Caco-2 (cell line): ENCODE measurements around the gene RPL6. TPM values are rescaled to one million over a fixed set of nuclear protein-coding genes. Genes with fewer than 3 reads are reported as not detected.

Experiments used
- BruUV-seq: library from RNA; stranded (reverse); fragments of 400-500 nt; replicated peaks from 2 replicates; lab custom pipeline; 2021; lab: Mats Ljungman, UMichigan
- CTCF ChIA-PET: fragments of 300-600 bp; sonication (Branson Sonifier 250); formaldehyde crosslinking; loops from one replicate; lab custom pipeline; 2022; ENCODE audit warnings: antibody characterized with exemption; lab: Charles Lee
- POLR2A ChIA-PET: fragments of 300-600 bp; sonication (Branson Sonifier 250); formaldehyde crosslinking; loops from one replicate; lab custom pipeline; 2022; ENCODE audit warnings: antibody characterized with exemption; lab: Charles Lee
- DNase-seq, 2 experiments: peaks; one replicate each; pipeline versions ENCODE4 v3.0.0 to v3.0.0-alpha.2; 2020 to 2022
- H3K27me3 ChIP-seq: replicated peaks from 2 replicates; pipeline ENCODE4 v1.6.0; 2011; ENCODE audit warnings: low read length; ENCODE audit not compliant: control insufficient read depth, insufficient read depth
- H3K36me3 ChIP-seq: 2 replicates; pipeline ENCODE4 v1.5.1; 2011; ENCODE audit warnings: low read length; ENCODE audit not compliant: control insufficient read depth, insufficient read depth
- H3K4me1 ChIP-seq: fragments of 250-450 bp; sonication (Bioruptor Pico); 2 replicates; pipeline ENCODE4 v1.5.1; 2020; ENCODE audit warnings: mild to moderate bottlenecking
- H3K4me3 ChIP-seq: 2 replicates; pipeline ENCODE4 v1.5.1; 2011; ENCODE audit warnings: low read depth, mild to moderate bottlenecking, control low read depth, low read length
- H3K9me3 ChIP-seq: fragments of 250-450 bp; sonication (Bioruptor Pico); 2 replicates; pipeline ENCODE4 v1.5.1; 2020; ENCODE audit warnings: mild to moderate bottlenecking, moderate library complexity
- H3K27ac Mint-ChIP-seq: one replicate; pipeline ENCODE4 v1.8.0; 2022; ENCODE audit warnings: mixed read lengths; ENCODE audit not compliant: unreplicated experiment
- H3K27me3 Mint-ChIP-seq: one replicate; pipeline ENCODE4 v1.8.0; 2022; ENCODE audit warnings: mixed read lengths; ENCODE audit not compliant: insufficient read depth, unreplicated experiment
- H3K36me3 Mint-ChIP-seq: one replicate; pipeline ENCODE4 v1.8.0; 2022; ENCODE audit warnings: mild to moderate bottlenecking, mixed read lengths; ENCODE audit not compliant: insufficient read depth, unreplicated experiment
- H3K4me1 Mint-ChIP-seq: one replicate; pipeline ENCODE4 v1.8.0; 2022; ENCODE audit warnings: low read depth, mixed read lengths; ENCODE audit not compliant: unreplicated experiment
- H3K4me3 Mint-ChIP-seq: one replicate; pipeline ENCODE4 v1.8.0; 2022; ENCODE audit warnings: mild to moderate bottlenecking, moderate library complexity, mixed read lengths; ENCODE audit not compliant: unreplicated experiment
- H3K9me3 Mint-ChIP-seq: one replicate; pipeline ENCODE4 v1.8.0; 2022; ENCODE audit warnings: mixed read lengths; ENCODE audit not compliant: unreplicated experiment
- intact Hi-C: fragments of 100-400 bp; cut with micrococcal nuclease; formaldehyde crosslinking; loops from one replicate; pipeline ENCODE4 v1.10.0; 2022; ENCODE audit not compliant: unreplicated experiment
- total RNA-seq: library from RNA; stranded (reverse); gene quantifications from 2 replicates; pipeline ENCODE4 v1.2.3, GENCODE V29; 2022
- TF ChIP-seq, protein P1 (sequence below), 2 experiments: fragments of 200-600 bp in 1 of 2; IDR thresholded peaks; 1 replicate in 1 of 2; 2 replicates in 1 of 2; pipeline versions ENCODE4 v1.5.1 to v1.8.0; 2011 to 2022; ENCODE audit warnings: antibody characterized with exemption in 1 of 2, control low read depth in 1 of 2, inconsistent platforms in 1 of 2, low read depth in 1 of 2, low read length in 1 of 2, mild to moderate bottlenecking in 1 of 2, moderate library complexity in 1 of 2; ENCODE audit not compliant: insufficient read depth in 1 of 2, severe bottlenecking in 1 of 2, unreplicated experiment in 1 of 2

The RPL6 gene
- total RNA-seq, 1 experiment from 2014 or later = 1,460 TPM

DNA sequence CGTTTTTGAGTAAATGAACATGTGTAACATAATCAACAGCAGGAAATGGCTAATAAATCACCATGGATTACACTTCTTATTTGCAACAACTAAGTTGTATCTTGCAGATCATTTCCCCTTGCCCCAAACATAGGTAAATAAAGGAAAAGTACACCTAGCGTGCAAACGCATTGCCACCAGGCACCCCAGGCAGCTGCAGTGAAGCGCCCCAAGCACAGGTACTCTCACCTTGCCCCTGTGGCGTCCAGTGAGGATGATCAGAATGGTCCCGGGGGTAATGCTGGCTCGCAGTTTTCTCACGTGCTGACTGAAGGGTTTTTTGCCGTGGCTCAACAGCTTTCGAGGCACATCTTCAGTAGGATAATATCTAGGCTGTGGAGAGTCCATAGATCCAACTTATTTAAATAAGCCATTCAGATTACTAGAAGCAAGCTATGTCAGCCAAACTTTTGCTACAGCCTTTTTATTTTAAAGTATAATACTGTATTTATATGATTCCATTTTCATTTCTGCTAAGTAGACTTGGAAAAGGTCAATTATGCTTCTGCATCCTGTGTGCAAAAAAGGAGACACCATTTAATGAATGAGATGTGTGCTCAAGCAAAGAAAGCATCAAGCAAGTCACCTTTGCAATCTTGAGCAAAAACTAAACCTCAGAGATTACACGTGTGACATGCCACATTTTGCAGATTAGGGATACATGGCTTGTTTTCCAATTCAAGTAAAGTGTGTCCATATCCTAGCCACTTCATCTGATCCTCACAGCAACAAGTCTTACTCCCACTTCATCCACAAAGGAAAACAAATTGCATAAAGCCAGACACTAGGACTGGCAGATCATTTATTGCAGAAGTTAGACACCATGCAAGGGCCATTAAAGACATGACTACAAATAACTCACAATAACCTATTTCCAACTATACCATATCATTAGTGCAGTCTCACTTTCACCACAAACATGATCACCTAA, 2.6 kb downstream of the RPL6 start:
- ChIA-PET CTCF (no interaction called here), POLR2A (no interaction called here)
- no peak overlapping the region for H3K4me3 ChIP-seq
- Mint-ChIP-seq H3K9me3 (no peaks in the 10 kb centered on the region), H3K36me3 (peaks cover 60% of the 10 kb centered on the region), H3K27me3 (no peaks in the 10 kb centered on the region), H3K27ac (no peak overlapping the region), H3K4me3 (peak overlapping the region; percentile 99), H3K4me1 (no peaks in the 10 kb centered on the region)
- no peaks in the 10 kb centered on the region for H3K9me3 ChIP-seq
- intact Hi-C loops = no loop called here
- DNase-seq = no peak
- TF ChIP-seq, protein P1, sequence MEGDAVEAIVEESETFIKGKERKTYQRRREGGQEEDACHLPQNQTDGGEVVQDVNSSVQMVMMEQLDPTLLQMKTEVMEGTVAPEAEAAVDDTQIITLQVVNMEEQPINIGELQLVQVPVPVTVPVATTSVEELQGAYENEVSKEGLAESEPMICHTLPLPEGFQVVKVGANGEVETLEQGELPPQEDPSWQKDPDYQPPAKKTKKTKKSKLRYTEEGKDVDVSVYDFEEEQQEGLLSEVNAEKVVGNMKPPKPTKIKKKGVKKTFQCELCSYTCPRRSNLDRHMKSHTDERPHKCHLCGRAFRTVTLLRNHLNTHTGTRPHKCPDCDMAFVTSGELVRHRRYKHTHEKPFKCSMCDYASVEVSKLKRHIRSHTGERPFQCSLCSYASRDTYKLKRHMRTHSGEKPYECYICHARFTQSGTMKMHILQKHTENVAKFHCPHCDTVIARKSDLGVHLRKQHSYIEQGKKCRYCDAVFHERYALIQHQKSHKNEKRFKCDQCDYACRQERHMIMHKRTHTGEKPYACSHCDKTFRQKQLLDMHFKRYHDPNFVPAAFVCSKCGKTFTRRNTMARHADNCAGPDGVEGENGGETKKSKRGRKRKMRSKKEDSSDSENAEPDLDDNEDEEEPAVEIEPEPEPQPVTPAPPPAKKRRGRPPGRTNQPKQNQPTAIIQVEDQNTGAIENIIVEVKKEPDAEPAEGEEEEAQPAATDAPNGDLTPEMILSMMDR (IDR thresholded peaks at IDR 0.05; ENCODE audit: insufficient read depth in 1 of 2, low read depth in 1 of 2, low read length in 1 of 2, severe bottlenecking in 1 of 2, unreplicated experiment in 1 of 2) = no peak
- H3K36me3 ChIP-seq = peaks cover 10% of the 10 kb centered on the region
- no TSS peak for BruUV-seq
- H3K4me1 ChIP-seq = peaks cover 12% of the 10 kb centered on the region
- no peaks in the 10 kb centered on the region for H3K27me3 ChIP-seq

DNA sequence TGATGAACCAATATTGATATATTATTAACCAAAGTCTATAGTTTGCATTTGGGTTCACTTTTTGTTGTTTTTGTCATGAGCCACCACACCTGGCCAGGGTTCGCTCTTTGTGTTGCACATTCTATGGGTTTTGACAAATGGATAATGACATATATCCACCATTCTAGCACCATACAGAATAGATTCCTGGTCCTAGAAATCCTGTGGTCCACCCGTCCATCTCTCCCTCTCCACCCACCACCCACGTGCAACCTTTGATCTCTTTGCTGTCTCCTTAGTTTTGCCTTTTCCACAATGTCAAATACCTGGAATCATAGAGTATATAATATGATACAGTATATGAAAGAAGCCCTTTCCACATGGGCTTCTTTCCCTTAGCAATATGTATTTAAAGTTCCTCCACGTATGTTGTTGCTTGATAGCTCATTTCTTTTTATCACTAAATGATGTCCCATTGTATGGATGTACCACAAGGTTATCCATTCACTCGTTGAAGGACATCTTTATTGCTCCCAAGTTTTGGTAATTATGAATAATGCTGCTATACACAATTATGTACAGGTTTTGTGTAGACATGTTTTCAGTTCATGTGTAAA, 7.4 kb downstream of the RPL6 start:
- CTCF ChIA-PET = interaction anchor here (0.6 kb wide), 1 partner anchor 216 kb away, joined by 4 read pairs; no protein-coding TSS in a partner anchor
- no TSS peak for BruUV-seq
- H3K4me1 Mint-ChIP-seq = no peaks in the 10 kb centered on the region

DNA sequence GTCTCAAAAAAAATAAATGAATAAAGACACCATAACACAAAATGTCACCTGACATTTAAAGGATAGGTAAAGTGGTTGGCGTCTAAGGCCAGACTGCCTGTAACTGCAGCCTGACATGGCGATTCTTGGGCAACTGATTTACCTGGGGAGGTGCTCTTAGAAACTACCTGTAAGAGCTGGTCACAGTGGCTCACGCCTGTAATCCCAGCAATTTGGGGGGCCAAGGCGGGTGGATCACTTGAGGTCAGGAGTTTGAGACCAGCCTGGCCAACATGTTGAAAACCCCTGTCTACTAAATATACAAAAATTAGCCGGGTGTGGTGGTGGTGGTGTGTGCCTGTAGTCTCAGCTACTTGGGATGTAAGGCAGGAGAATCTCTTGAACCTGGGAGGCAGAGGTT, 8.4 kb downstream of the RPL6 start:
- no peaks in the 10 kb centered on the region for H3K4me1 Mint-ChIP-seq
- POLR2A ChIA-PET = interaction anchor here (0.6 kb wide), 1 partner anchor 94 kb away, joined by 3 read pairs; no protein-coding TSS in a partner anchor

More for the DNA sequence above, 7.4 kb downstream of the RPL6 start:
- H3K4me3 Mint-ChIP-seq = no peak overlapping the region
- Histone ChIP-seq H3K9me3 (no peaks in the 10 kb centered on the region), H3K27me3 (no peaks in the 10 kb centered on the region), H3K36me3 (peaks cover 6% of the 10 kb centered on the region), H3K4me1 (peaks cover under 1% of the 10 kb centered on the region; the same call in 1 of the 2 replicates), H3K4me3 (no peak overlapping the region)
- H3K27ac Mint-ChIP-seq = peak overlapping the region; percentile 42
- no peak for DNase-seq
- POLR2A ChIA-PET = interaction anchor here (1.0 kb wide), 1 partner anchor 9 kb away, joined by 3 read pairs; no protein-coding TSS in a partner anchor
- H3K36me3 Mint-ChIP-seq = peaks cover 31% of the 10 kb centered on the region
- intact Hi-C loops = no loop called here
- TF ChIP-seq, protein P1 (IDR thresholded peaks at IDR 0.05; ENCODE audit: insufficient read depth in 1 of 2, low read depth in 1 of 2, low read length in 1 of 2, severe bottlenecking in 1 of 2, unreplicated experiment in 1 of 2) = no peak
- H3K9me3 Mint-ChIP-seq = no peaks in the 10 kb centered on the region
- no peaks in the 10 kb centered on the region for H3K27me3 Mint-ChIP-seq

More for the DNA sequence above, 8.4 kb downstream of the RPL6 start:
- Mint-ChIP-seq H3K9me3 (no peaks in the 10 kb centered on the region), H3K27ac (no peak overlapping the region), H3K27me3 (no peaks in the 10 kb centered on the region), H3K36me3 (peaks cover 22% of the 10 kb centered on the region), H3K4me3 (no peak overlapping the region)
- intact Hi-C loops = no loop called here
- no peak for DNase-seq
- Histone ChIP-seq H3K9me3 (no peaks in the 10 kb centered on the region), H3K36me3 (peaks cover 3% of the 10 kb centered on the region), H3K4me3 (no peak overlapping the region), H3K4me1 (no peaks in the 10 kb centered on the region), H3K27me3 (no peaks in the 10 kb centered on the region)
- TF ChIP-seq, protein P1 (IDR thresholded peaks at IDR 0.05; ENCODE audit: insufficient read depth in 1 of 2, low read depth in 1 of 2, low read length in 1 of 2, severe bottlenecking in 1 of 2, unreplicated experiment in 1 of 2) = no peak
- CTCF ChIA-PET = no interaction called here
- no TSS peak for BruUV-seq
